IPS-15b (cell line): ENCODE measurements around the gene PTX3.

ENCODE experiments used
- H3K27me3 ChIP-seq: one replicate; pipeline ENCODE4 v1.6.1; 2013; ENCODE audit warnings: low read length; ENCODE audit not compliant: control insufficient read depth, insufficient read depth
- H3K36me3 ChIP-seq: one replicate; pipeline ENCODE4 v1.6.1; 2013; ENCODE audit warnings: low read length; ENCODE audit not compliant: control insufficient read depth, insufficient read depth
- H3K4me1 ChIP-seq: one replicate; pipeline ENCODE4 v1.6.1; 2013; ENCODE audit warnings: mild to moderate bottlenecking, low read length; ENCODE audit not compliant: control insufficient read depth, insufficient read depth
- H3K4me3 ChIP-seq: one replicate; pipeline ENCODE4 v1.5.1; 2013; ENCODE audit warnings: low read depth, low read length
- H3K9ac ChIP-seq: one replicate; pipeline ENCODE4 v1.6.1; 2013; ENCODE audit warnings: low read depth, mild to moderate bottlenecking, low read length
- H3K9me3 ChIP-seq: one replicate; pipeline ENCODE4 v1.6.1; 2013; ENCODE audit warnings: mild to moderate bottlenecking, low read length; ENCODE audit not compliant: control insufficient read depth, insufficient read depth

Gene PTX3

DNA sequence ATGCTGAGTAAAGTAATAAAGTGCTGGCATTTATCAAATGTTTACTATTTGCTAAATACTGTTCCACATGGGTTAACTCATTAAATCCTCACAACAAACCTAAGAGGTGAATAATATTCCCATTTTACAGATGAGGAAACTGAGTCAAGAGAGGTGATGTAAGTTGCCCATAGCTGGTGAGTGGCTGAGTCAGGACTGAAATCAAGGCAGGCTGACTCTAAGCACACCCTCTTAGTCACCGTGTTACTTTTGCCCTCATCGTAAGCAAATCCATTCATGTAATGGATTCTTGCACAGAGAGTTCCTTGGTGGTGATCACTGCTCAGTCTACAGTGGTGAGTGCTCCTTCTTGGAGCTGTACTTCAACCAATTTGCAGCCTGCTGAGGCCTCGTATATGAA, 28.9 kb upstream of the PTX3 start:
- H3K4me1 ChIP-seq: peaks cover 7% of the 10 kb centered on the region
- H3K36me3 ChIP-seq: no peaks in the 10 kb centered on the region
- no peaks in the 10 kb centered on the region for H3K9me3 ChIP-seq
- no peak overlapping the region for H3K9ac ChIP-seq
- H3K4me3 ChIP-seq: no peak overlapping the region
- no peaks in the 10 kb centered on the region for H3K27me3 ChIP-seq

DNA sequence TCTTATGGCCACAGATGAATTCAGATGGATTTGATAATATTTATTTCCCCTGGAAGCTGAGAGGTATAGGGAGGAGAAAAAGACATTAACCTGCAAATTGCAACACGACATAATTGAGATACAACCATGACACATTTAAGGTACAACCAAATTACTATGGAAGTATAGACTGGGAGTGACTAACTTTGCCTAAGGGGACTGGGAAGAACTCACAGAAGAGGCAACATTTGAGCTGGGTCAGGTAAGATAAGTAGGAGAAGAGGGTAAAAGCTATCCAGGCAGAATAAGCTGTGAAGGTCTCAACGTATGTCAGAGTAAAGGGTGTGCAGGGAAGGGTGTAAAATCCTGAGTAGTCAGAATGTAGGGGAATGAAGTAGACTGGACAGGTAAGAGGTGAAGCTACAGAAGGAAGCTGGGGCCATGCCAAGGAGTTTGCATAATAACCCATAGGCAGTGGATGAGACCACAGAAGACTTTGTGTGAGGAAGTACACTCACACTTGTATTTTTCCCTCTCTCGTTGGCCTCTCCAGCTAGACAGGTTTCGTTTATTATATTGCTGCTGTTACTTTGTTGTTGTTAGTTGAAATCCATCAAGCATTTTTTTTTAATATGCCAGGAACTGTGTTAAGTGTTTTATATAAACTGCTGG, 28.0 kb upstream of the PTX3 start:
- no peaks in the 10 kb centered on the region for H3K27me3 ChIP-seq
- no peaks in the 10 kb centered on the region for H3K9me3 ChIP-seq
- no peaks in the 10 kb centered on the region for H3K36me3 ChIP-seq
- H3K9ac ChIP-seq: no peak overlapping the region
- peaks cover 7% of the 10 kb centered on the region for H3K4me1 ChIP-seq
- H3K4me3 ChIP-seq: no peak overlapping the region

DNA sequence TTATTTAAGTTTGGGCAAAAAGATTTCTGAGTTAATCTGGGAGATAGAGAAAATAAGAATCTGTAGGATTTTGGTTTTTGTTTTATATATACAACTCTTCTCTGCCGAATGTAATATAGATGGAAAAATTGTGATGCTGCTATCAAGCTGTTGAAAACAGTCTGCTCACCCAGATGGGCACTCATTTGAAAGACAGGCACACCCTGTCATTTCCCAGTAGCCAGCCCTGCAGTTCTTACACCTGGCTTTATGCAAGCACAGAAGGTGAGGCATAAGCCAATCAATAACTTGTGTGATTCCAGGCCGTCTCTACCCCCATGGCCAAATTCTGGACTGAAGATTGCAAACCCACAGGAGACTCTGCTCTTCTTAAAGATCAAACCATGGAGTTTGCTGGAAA, 27.1 kb upstream of the PTX3 start:
- Histone ChIP-seq H3K27me3 (no peaks in the 10 kb centered on the region), H3K4me3 (no peak overlapping the region), H3K9me3 (no peaks in the 10 kb centered on the region), H3K36me3 (no peaks in the 10 kb centered on the region), H3K4me1 (peaks cover 4% of the 10 kb centered on the region), H3K9ac (no peak overlapping the region)

DNA sequence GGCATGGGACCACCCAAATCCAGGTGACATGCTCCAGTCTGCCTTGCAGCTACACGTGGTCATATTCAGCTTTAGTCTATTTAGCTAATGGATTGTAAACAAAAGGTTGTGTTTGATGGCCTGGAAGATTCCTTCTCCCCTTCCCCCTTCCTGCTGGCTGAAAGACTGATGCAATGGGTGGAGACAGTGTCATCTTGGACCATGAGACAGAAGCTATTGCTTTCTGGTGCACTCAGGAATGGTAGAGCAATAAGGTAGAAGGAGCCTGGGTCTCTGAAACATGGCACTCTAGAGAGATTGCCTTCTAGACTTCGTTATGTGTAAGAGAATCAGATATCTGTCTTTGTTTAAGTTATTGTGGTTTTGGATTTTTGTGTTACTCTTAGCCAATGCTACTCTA, 25.7 kb upstream of the PTX3 start:
- H3K4me1 ChIP-seq: no peaks in the 10 kb centered on the region
- no peaks in the 10 kb centered on the region for H3K36me3 ChIP-seq
- H3K27me3 ChIP-seq: no peaks in the 10 kb centered on the region
- no peaks in the 10 kb centered on the region for H3K9me3 ChIP-seq
- no peak overlapping the region for H3K9ac ChIP-seq
- no peak overlapping the region for H3K4me3 ChIP-seq

DNA sequence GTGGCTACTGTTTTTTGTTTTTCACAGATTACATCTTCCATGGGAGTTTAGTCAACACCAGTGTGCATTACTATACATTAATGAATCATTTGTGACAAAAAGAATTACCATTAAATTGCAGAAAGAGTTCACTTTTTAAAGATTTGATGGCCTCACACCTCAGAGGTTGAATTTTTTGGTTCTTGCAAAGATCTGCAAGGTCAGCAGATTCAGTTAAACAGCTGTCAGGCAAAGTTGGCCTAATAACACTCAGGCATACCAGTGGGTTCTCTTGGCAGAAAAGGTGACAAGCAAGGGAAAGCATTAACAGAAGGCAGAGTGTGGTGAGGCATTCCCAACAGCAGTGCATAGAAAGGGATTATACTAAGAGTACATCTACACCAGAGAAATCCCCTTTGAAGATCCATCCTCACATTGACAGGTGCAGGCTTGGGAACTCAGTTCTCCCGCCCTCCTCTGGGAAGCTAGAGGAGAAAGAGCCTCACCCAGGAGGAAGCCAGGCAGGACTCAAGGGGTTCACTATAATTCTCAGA, 24.3 kb upstream of the PTX3 start:
- no peaks in the 10 kb centered on the region for H3K36me3 ChIP-seq
- no peak overlapping the region for H3K4me3 ChIP-seq
- no peaks in the 10 kb centered on the region for H3K9me3 ChIP-seq
- no peaks in the 10 kb centered on the region for H3K4me1 ChIP-seq
- H3K9ac ChIP-seq: no peak overlapping the region
- H3K27me3 ChIP-seq: no peaks in the 10 kb centered on the region

DNA sequence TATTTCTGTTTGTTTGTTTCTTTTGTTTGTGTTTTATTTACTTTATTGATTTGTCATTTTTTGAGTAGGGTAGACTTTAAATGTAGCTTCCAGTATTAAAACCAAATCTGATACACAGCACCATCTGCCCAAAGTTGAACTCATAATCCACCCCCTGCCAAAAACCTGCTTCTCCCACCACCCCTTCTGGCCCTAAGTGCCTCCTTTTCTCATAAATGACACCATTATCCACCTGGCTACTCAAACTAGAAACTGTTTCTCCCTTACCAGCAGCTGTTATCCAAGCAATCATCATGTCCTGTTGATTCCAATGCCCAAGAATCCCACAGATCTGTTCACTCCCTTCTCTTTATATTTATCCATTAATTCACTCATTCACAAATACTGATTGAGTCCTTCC, 21.8 kb upstream of the PTX3 start:
- no peaks in the 10 kb centered on the region for H3K27me3 ChIP-seq
- no peak overlapping the region for H3K9ac ChIP-seq
- H3K9me3 ChIP-seq: no peaks in the 10 kb centered on the region
- H3K4me3 ChIP-seq: no peak overlapping the region
- H3K36me3 ChIP-seq: no peaks in the 10 kb centered on the region
- H3K4me1 ChIP-seq: no peaks in the 10 kb centered on the region

DNA sequence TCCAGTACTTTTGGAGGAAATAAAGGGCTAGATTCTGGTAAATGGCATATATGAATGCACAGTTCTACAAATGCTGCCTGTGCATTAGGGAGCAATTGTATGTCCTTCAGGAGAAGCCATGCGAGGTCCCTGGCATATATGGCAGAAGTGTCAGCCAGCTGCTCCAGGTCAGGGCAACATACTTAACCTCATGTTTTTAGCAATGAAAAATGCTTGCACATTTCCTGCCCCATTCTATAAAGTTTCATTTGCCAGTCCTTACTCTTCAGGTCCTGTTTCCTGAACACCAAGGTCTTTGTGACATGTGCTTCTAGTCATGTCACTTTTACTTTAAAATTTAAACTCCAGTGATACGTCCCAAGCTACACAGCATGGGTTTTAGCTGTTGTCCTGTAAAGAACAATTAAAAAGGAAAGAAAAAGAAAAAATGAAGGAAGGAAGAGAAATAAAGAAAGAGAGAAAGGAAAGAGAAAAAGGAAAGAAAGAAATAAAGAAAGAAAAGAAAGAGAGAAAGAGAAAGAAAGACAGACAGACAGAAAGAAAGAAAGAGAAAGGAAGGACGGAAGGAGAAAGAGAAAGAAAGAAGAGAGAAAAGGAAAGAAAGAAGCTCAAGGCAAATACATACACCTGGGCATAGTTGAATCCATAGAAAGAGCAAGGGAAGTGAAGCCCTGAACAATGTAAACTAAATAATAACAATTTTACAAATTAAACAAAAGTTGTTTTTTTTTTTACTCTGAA, 20.1 kb upstream of the PTX3 start:
- no peaks in the 10 kb centered on the region for H3K36me3 ChIP-seq
- H3K4me1 ChIP-seq: no peaks in the 10 kb centered on the region
- H3K27me3 ChIP-seq: no peaks in the 10 kb centered on the region
- no peak overlapping the region for H3K9ac ChIP-seq
- H3K9me3 ChIP-seq: no peaks in the 10 kb centered on the region
- H3K4me3 ChIP-seq: no peak overlapping the region

DNA sequence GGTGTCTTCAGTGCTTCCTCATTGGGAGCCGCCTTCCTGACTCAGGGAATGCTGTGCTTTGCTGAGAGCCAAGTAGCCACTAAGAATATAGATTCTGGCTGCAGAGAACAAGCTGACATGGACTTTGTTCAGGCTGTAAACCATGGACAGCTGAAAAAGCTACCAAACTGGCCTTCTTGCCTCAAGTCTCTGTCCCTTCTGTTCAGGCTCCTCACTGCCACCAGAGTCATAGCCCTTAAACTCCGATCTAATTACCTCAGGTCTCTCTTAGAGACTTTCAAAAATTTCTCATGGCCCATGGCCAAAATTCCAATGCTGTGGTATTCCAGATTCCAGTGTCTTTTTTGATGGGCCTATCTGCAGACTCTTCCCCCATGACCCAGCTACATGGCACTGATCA, 19.4 kb upstream of the PTX3 start:
- Histone ChIP-seq H3K9ac (no peak overlapping the region), H3K4me3 (no peak overlapping the region), H3K27me3 (no peaks in the 10 kb centered on the region), H3K9me3 (no peaks in the 10 kb centered on the region), H3K36me3 (no peaks in the 10 kb centered on the region), H3K4me1 (no peaks in the 10 kb centered on the region)

DNA sequence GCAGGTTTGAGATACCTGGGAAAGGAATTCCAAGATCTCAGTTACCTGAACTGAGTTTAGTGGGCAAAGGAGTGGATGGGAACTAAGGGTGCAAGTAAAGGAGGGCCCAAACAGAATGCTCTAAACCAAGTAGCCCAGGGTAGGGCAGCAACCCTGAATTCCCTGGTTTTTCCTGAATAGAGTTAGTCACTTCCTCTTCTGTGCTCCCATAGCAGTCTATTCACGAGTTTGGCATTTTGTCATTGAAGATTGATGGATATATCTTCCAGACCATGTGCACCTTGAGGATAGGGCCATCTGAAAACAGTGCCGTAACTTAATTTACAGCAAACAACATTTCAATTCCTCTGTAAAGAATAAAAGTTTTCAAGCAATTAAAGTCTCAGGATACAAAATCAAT, 18.5 kb upstream of the PTX3 start:
- Histone ChIP-seq H3K27me3 (no peaks in the 10 kb centered on the region), H3K9ac (no peak overlapping the region), H3K4me1 (no peaks in the 10 kb centered on the region), H3K36me3 (no peaks in the 10 kb centered on the region), H3K9me3 (no peaks in the 10 kb centered on the region), H3K4me3 (no peak overlapping the region)

DNA sequence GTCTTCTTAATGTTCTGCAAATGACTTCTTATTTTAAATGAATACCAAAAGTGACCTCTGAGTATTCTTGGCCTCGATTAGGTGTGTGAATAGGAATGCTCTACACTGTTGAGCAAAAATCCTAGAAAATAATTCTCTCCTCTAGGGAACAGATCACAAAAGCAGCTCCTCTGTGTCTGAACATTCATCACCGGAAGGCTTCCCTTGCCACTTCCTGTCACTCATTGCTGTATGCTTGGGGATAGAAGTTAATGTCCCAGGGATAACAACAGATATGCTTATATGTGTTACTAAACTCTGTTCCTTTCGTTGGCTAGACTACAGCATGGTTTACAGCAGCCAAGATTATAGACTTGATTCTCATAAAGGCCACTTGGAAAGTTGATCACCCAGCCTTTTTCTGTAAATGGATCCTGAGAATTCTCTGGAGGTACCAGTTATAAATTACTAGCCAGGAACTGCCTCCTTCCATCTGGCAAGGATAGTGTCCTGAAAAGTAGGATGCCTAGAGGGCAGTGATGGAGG, 16.0 kb upstream of the PTX3 start:
- H3K36me3 ChIP-seq: no peaks in the 10 kb centered on the region
- no peak overlapping the region for H3K4me3 ChIP-seq
- H3K4me1 ChIP-seq: no peaks in the 10 kb centered on the region
- no peak overlapping the region for H3K9ac ChIP-seq
- H3K9me3 ChIP-seq: no peaks in the 10 kb centered on the region
- no peaks in the 10 kb centered on the region for H3K27me3 ChIP-seq

DNA sequence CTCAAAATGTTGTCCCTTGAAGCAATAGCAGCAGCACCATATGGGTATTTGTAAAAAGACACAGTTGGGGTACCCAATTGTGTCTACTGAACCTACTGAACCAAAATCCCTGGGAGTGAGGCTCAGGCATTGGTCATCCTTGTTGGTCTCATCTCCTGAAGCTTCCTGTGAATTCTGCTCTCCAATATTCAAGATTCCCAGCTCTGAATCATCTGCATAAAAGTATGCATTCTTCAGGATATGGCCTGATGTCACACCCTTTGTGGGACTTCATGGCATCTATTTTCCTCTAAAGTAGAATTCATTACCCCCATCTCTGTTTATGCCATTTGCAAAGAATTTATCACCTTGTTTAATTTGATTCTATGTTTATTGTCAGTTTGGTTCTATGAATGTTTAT, 13.3 kb upstream of the PTX3 start:
- no peak overlapping the region for H3K9ac ChIP-seq
- no peaks in the 10 kb centered on the region for H3K27me3 ChIP-seq
- no peaks in the 10 kb centered on the region for H3K4me1 ChIP-seq
- no peaks in the 10 kb centered on the region for H3K36me3 ChIP-seq
- no peak overlapping the region for H3K4me3 ChIP-seq
- H3K9me3 ChIP-seq: no peaks in the 10 kb centered on the region

DNA sequence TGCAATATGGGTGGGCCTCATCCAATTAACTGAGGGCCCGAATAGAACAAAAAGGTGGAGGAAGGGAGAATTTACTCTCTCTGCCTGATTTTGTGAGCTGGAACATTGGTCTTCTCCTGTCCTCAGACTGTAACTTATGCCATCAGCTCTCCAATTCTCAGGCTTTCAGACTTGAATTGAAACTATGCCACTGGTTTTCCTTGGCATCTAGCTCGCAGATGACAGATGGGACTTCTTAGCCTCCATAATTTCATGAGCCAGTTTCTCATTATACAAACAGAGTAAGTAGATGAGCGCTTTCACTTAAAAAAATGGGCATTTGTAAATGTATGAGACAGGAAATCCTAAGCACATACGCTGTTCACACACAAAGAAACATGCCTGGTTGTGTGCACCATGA, 8.7 kb upstream of the PTX3 start:
- Histone ChIP-seq H3K4me3 (no peak overlapping the region), H3K36me3 (no peaks in the 10 kb centered on the region), H3K9ac (no peak overlapping the region), H3K9me3 (no peaks in the 10 kb centered on the region), H3K4me1 (no peaks in the 10 kb centered on the region), H3K27me3 (no peaks in the 10 kb centered on the region)
